Brain microvascular endothelial cell (primary cell): Measurements from ENCODE around the gene NACC2.

Experiments used
- DNase-seq: peaks from one replicate; pipeline ENCODE4 v3.0.0-alpha.2; 2020
- H3K27ac ChIP-seq: fragments of 250-450 bp; sonication (Bioruptor Pico); 2 replicates; pipeline ENCODE4 v1.5.1; 2020; ENCODE audit warnings: mild to moderate bottlenecking, moderate library complexity
- H3K27me3 ChIP-seq: fragments of 250-450 bp; sonication (Bioruptor Pico); replicated peaks from 2 replicates; pipeline ENCODE4 v1.5.1; 2020; ENCODE audit warnings: mild to moderate bottlenecking
- H3K36me3 ChIP-seq: fragments of 250-450 bp; sonication (Bioruptor Pico); replicated peaks from 2 replicates; pipeline ENCODE4 v1.5.1; 2020; ENCODE audit warnings: mild to moderate bottlenecking
- H3K4me3 ChIP-seq: 2 replicates; pipeline ENCODE4 v1.5.1; 2011; ENCODE audit warnings: low read depth, mild to moderate bottlenecking, control low read depth, low read length, moderate library complexity
- in situ Hi-C: cut with HindIII; loops from 2 replicates; pipeline ENCODE4 v1.10.0; 2017; ENCODE audit warnings: low sequenced_read_pairs, low pct_ligation_motif_present
- TF ChIP-seq, protein P1 (sequence below): IDR thresholded peaks from 2 replicates; pipeline ENCODE4 v1.5.1; 2011; ENCODE audit warnings: low read depth, mild to moderate bottlenecking, moderate library complexity, low read length, control low read depth, inconsistent platforms; ENCODE audit errors: missing control alignments

The NACC2 gene

DNA sequence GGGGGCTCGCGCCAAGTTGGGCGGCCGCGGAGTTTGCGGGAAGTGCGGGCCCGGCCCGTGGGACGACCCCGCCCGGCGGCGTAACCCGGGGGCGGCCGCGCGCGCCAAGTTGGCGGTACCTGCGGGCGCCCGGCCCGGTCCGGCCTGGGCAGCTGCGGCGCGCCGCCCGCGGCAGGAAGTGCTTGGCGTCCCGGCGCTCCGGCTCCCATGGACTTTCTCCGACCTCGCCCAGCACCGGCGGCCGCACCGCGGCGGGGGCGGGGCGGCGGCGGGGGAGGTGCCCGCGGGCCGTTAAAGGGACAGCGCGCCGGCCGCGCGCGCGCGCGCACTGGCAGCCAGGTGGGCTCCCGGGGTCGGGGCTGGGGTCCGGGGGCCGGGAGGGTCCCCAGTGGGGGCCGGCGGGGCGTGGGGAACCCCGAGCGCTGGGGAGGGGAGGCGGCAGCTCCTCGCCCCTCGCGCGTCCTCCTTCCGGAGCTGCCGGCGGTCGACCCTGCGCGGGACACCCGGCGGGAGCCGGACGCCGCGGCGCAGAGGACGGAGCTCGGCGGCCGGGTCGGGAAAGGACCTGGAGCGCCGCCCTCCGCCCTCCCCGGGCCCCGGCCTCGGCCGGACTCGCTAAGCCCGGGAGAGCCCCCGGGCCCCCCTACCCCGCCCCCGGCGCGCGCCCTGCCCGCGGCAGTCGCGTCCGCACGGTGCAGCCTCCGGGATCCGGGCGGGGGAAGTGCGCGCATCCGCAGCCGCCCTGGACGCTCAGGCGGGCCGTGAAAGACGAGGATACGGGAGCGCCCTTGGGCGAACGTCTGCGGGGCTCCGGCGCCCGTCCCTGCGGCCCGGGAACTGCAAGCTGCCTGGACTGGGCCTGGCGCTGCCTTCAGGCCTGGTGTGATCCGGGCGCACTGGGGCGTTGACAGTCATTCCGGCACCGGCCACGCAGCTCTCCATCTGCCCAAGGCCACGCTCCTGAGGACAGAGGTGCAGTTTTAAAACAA is at the start of gene NACC2:
NACC2 (minus strand) TSS at position 220 of the 989 bp plus-strand sequence. CDS start 44,768 bp downstream, outside the sequence.
- in situ Hi-C loops = no loop called here
- H3K4me3 ChIP-seq = peak within 1 kb of the TSS; percentile 67
- TF ChIP-seq, protein P1, sequence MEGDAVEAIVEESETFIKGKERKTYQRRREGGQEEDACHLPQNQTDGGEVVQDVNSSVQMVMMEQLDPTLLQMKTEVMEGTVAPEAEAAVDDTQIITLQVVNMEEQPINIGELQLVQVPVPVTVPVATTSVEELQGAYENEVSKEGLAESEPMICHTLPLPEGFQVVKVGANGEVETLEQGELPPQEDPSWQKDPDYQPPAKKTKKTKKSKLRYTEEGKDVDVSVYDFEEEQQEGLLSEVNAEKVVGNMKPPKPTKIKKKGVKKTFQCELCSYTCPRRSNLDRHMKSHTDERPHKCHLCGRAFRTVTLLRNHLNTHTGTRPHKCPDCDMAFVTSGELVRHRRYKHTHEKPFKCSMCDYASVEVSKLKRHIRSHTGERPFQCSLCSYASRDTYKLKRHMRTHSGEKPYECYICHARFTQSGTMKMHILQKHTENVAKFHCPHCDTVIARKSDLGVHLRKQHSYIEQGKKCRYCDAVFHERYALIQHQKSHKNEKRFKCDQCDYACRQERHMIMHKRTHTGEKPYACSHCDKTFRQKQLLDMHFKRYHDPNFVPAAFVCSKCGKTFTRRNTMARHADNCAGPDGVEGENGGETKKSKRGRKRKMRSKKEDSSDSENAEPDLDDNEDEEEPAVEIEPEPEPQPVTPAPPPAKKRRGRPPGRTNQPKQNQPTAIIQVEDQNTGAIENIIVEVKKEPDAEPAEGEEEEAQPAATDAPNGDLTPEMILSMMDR = no peak

DNA sequence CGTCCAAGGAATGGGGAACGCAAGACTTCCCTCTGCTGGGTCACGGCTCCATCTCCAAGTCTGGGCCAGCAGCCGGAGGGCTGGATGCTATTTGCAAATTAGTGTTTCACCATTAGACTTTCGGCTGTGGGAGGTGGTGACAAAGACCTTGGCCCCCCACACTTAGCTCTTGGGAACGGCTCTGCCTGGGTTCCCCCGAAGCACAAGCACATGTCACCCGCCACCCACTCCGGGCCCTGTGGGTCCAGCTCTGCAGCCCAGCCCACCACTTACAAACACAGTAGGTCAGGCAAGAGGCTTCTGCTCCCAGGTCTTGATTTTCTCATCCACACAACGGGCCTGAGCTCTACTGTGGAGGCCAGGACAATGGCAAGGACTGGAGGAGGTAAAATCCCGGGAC is 49.4 kb upstream of the NACC2 start:
- DNase-seq = no peak
- Histone ChIP-seq H3K36me3 (no peaks in the 10 kb centered on the region), H3K27me3 (peaks cover 19% of the 10 kb centered on the region), H3K4me3 (no peak overlapping the region), H3K27ac (no peak overlapping the region)
- TF ChIP-seq, protein P1 = no peak
- in situ Hi-C loops = no loop called here

More for the DNA sequence above, at the start of gene NACC2:
- Histone ChIP-seq H3K36me3 (peaks cover 3% of the 10 kb centered on the region), H3K27ac (peak within 1 kb of the TSS; percentile 42), H3K27me3 (no peaks in the 10 kb centered on the region)
- DNase-seq = peak; percentile 22

GRCh38 chr9:136143215-136144001 is 48.3 kb upstream of the NACC2 start:
- in situ Hi-C loops = no loop called here

DNA sequence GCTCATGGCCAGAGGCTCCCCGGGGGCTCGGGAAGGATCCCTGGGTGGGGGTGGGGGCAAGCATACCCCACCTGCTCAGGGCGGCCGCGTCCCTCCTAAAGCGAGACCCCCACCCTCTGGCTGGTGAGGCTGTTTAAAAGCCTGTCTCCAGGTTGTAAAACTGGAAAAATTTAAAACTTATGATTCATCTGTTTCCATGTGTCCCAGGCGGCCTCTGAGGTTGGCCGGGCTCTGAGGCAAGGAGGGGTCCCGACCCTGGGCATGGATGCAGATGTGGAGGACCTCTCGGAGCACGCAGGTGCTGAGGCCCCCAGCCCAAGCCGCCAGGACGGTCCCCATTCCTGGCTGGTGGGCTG is 47.7 kb upstream of the NACC2 start:
- Histone ChIP-seq H3K36me3 (no peaks in the 10 kb centered on the region), H3K4me3 (no peak overlapping the region), H3K27me3 (peaks cover 14% of the 10 kb centered on the region), H3K27ac (no peak overlapping the region)
- TF ChIP-seq, protein P1 = no peak
- DNase-seq = no peak
- in situ Hi-C loops = no loop called here

More at GRCh38 chr9:136143215-136144001, 48.3 kb upstream of the NACC2 start:
- no peak for DNase-seq
- TF ChIP-seq, protein P1 = peak; percentile 63
- Histone ChIP-seq H3K27me3 (peaks cover 19% of the 10 kb centered on the region), H3K27ac (no peak overlapping the region), H3K4me3 (no peak overlapping the region), H3K36me3 (no peaks in the 10 kb centered on the region)

GRCh38 chr9:136142414-136142796 is 47.3 kb upstream of the NACC2 start:
- H3K27ac ChIP-seq = no peak overlapping the region
- peaks cover 15% of the 10 kb centered on the region for H3K27me3 ChIP-seq
- DNase-seq = no peak
- TF ChIP-seq, protein P1 = no peak
- no peak overlapping the region for H3K4me3 ChIP-seq
- H3K36me3 ChIP-seq = no peaks in the 10 kb centered on the region
- in situ Hi-C loops = no loop called here
